Measurements from ENCODE around the gene TPST2. TPM values are rescaled to one million over a fixed set of nuclear protein-coding genes. Genes with fewer than 3 reads are reported as not detected.

The TPST2 gene
- total RNA-seq, 1 experiment from 2014 or later, result 23.1 TPM

- no peak for DNase-seq (ENCODE audit: low read depth)
These were observed 9.5 kb downstream of the TPST2 start for GRCh38 chr22:26580240-26580962.

GRCh38 chr22:26579331-26579886, 10.5 kb downstream of the TPST2 start:
- DNase-seq (ENCODE audit: low read depth), result no peak

- no peak for DNase-seq (ENCODE audit: low read depth)
These were observed 12.9 kb downstream of the TPST2 start for GRCh38 chr22:26577081-26577480.

GRCh38 chr22:26576026-26576680, 13.8 kb downstream of the TPST2 start:
- no peak for DNase-seq (ENCODE audit: low read depth)

GRCh38 chr22:26574001-26574723, 15.8 kb downstream of the TPST2 start:
- no peak for DNase-seq (ENCODE audit: low read depth)

GRCh38 chr22:26573026-26573662, 16.8 kb downstream of the TPST2 start:
- no peak for DNase-seq (ENCODE audit: low read depth)

GRCh38 chr22:26570864-26571525, 18.9 kb downstream of the TPST2 start:
- no peak for DNase-seq (ENCODE audit: low read depth)

- no peak for DNase-seq (ENCODE audit: low read depth)
These were observed 19.8 kb downstream of the TPST2 start for GRCh38 chr22:26570115-26570514.

GRCh38 chr22:26568207-26568706, 21.7 kb downstream of the TPST2 start:
- DNase-seq (ENCODE audit: low read depth), result no peak

- DNase-seq (ENCODE audit: low read depth), result no peak
These were observed 22.3 kb downstream of the TPST2 start for GRCh38 chr22:26567610-26568009.

GRCh38 chr22:26566994-26567393, 22.9 kb downstream of the TPST2 start:
- no peak for DNase-seq (ENCODE audit: low read depth)

- no peak for DNase-seq (ENCODE audit: low read depth)
These were observed 24.0 kb downstream of the TPST2 start for GRCh38 chr22:26565889-26566288.

GRCh38 chr22:26565181-26565580, 24.8 kb downstream of the TPST2 start:
- DNase-seq (ENCODE audit: low read depth), result no peak

- DNase-seq (ENCODE audit: low read depth), result no peak
These were observed 25.3 kb downstream of the TPST2 start for GRCh38 chr22:26564672-26565071.

GRCh38 chr22:26564181-26564580, 25.8 kb downstream of the TPST2 start:
- no peak for DNase-seq (ENCODE audit: low read depth)

GRCh38 chr22:26563022-26563421, 26.9 kb downstream of the TPST2 start:
- DNase-seq (ENCODE audit: low read depth), result no peak

GRCh38 chr22:26561756-26562417, 28.0 kb downstream of the TPST2 start:
- DNase-seq (ENCODE audit: low read depth), result no peak

- no peak for DNase-seq (ENCODE audit: low read depth)
These were observed 29.9 kb downstream of the TPST2 start for GRCh38 chr22:26559961-26560575.

GRCh38 chr22:26558248-26558895, 31.6 kb downstream of the TPST2 start:
- no peak for DNase-seq (ENCODE audit: low read depth)

GRCh38 chr22:26556904-26557303, 33.0 kb downstream of the TPST2 start:
- no peak for DNase-seq (ENCODE audit: low read depth)

All from Daoy (cell line).